Bronchial epithelial cell (primary cell): ENCODE results near the gene SYT13. TPM values are rescaled to one million over a fixed set of nuclear protein-coding genes. Genes with fewer than 3 reads are reported as not detected.
"Not testable (repeated sequence)": the region's sequence is repeated elsewhere in the genome, so short reads cannot be mapped to it uniquely, and the experiment has no call there.

ENCODE experiments used
- DNase-seq: peaks from one replicate; pipeline ENCODE4 v3.0.0-alpha.2; 2010; ENCODE audit warnings: low read depth
- FAIRE-seq: peaks from 2 replicates; lab custom pipeline; 2011; peaks lifted over from hg19 to GRCh38; lab: Jason Lieb, UNC
- H3K27me3 ChIP-seq: 2 replicates; pipeline ENCODE4 v1.5.1; 2011; ENCODE audit warnings: low read length; ENCODE audit not compliant: control insufficient read depth, insufficient read depth
- H3K36me3 ChIP-seq: 2 replicates; pipeline ENCODE4 v1.5.1; 2011; ENCODE audit warnings: low read length; ENCODE audit not compliant: control insufficient read depth, insufficient read depth
- H3K4me3 ChIP-seq: 2 replicates; pipeline ENCODE4 v1.5.1; 2011; ENCODE audit warnings: mild to moderate bottlenecking, low read depth, low read length, control low read depth
- CTCF ChIP-seq: IDR thresholded peaks from 2 replicates; pipeline ENCODE4 v1.5.1; 2011; ENCODE audit warnings: mild to moderate bottlenecking, moderate library complexity, low read length, control low read depth, inconsistent platforms; ENCODE audit not compliant: insufficient read depth, severe bottlenecking
- total RNA-seq: library from RNA; depleted of rRNA; stranded (reverse); fragments of >200 nt; gene quantifications from 2 replicates; pipeline ENCODE4 v1.2.1, GENCODE V29; 2014

SYT13 gene
- total RNA-seq, 1 donor from 2014 or later, result not detected

DNA sequence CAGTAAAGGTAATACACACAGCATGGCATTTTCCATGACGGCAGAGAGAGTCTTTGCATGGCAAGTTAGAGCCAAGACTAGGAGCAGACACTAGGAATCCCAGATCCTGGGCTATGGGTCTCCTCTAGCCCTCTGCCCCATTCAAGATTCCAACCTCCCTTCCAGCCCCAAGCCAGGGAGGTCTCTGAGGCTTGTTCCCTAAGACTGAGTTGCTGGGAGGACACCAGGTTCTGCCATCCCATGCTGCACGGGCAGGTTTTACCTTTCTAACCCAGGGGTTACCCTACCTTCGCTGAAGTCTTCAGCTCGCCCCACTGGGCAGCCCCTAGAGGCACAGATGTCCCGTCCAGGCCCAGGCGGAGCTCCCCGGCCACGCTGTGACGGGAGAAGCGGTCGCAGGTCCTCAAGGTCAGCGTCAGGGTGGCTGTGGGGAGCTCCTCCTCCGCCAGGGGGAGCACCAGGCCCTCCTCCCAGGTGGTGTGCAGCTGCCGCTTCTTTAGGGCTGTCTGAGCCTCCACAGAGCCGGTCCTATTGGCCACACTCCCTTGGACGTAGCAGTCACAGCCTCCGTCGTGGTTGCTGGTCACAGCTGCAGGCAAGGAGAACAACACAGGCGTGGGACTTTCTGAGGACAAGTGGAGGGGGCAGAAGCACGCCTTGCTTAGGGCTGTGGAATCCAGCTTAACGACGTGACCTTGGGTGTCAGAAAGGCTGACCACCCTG is 33.8 kb downstream of the SYT13 start:
- peak; percentile 82 for TF ChIP-seq CTCF
- peak; percentile 26 for DNase-seq
- no peak for FAIRE-seq
- Histone ChIP-seq H3K27me3 (peaks cover 1% of the 10 kb centered on the region), H3K4me3 (no peak overlapping the region), H3K36me3 (no peaks in the 10 kb centered on the region)

- no peak for TF ChIP-seq CTCF
- no peaks in the 10 kb centered on the region for H3K36me3 ChIP-seq
- no peak for FAIRE-seq
- no peak overlapping the region for H3K4me3 ChIP-seq
- DNase-seq, result no peak
- peaks cover 2% of the 10 kb centered on the region for H3K27me3 ChIP-seq
These were observed 36.0 kb downstream of the SYT13 start for GRCh38 chr11:45250035-45250718.

GRCh38 chr11:45249372-45249771 is 36.8 kb downstream of the SYT13 start:
- H3K4me3 ChIP-seq, H3K27me3 ChIP-seq, FAIRE-seq, DNase-seq, H3K36me3 ChIP-seq: not testable (repeated sequence)

GRCh38 chr11:45248501-45249011 is 37.6 kb downstream of the SYT13 start:
- FAIRE-seq (no peak), DNase-seq (no peak)
- no peak for TF ChIP-seq CTCF
- Histone ChIP-seq H3K27me3 (peaks cover 4% of the 10 kb centered on the region), H3K36me3 (no peaks in the 10 kb centered on the region), H3K4me3 (no peak overlapping the region)

DNA sequence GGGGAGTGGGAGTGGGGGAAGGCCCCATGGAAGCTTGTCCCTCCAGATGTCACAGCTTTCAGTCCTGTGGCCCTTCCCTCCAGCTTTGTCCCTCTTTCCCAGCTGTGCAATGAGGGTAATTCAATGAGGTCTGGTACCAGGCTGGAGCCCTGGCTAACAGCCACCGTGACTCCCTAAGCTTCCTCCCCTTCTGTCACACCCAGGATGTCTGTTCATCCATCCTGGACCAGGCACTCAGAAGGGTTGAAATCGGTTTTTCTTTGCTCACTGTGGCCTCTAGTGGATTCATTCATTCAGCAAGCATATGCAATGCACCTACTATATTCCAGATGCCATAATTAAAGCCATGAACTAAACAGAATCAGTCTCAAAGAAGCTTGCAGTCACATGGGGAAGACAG is 38.7 kb downstream of the SYT13 start:
- H3K27me3 ChIP-seq, result peaks cover 4% of the 10 kb centered on the region
- peak; percentile 10 for DNase-seq
- H3K36me3 ChIP-seq, result no peaks in the 10 kb centered on the region
- H3K4me3 ChIP-seq, result no peak overlapping the region
- no peak for FAIRE-seq
- no peak for TF ChIP-seq CTCF

DNA sequence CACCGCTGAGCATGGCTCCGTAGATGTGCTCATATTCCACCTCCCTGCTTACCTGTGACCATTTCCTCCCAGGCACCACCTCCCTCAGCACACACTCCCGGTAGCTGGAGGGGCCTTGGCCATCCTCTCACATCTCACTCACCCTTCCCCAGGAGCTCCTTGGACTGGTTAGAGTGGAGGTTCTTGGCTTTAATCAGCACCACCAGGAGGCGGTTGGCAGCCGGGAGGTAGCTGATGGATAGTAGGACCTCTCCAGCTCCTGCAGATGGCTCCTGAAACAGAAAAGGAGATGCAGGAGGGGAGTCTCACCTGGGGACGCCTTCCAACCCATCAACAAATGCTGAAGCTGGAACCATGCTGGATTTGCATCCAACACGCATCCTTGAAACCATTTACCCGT is 39.9 kb downstream of the SYT13 start:
- H3K27me3 ChIP-seq, result peaks cover 4% of the 10 kb centered on the region
- H3K4me3 ChIP-seq, result no peak overlapping the region
- H3K36me3 ChIP-seq, result no peaks in the 10 kb centered on the region
- TF ChIP-seq CTCF, result no peak
- FAIRE-seq, result no peak
- no peak for DNase-seq
